Panc1 (cell line): Measurements from ENCODE around the gene C6orf62.
"Not testable (repeated sequence)": the region's sequence is repeated elsewhere in the genome, so short reads cannot be mapped to it uniquely, and the experiment has no call there.

Experiments used
- CTCF ChIP-seq: fragments of 450-650 bp; IDR thresholded peaks from 2 replicates; pipeline ENCODE4 v1.5.1; 2017; ENCODE audit warnings: mild to moderate bottlenecking
- POLR2AphosphoS5 ChIP-seq: IDR thresholded peaks from 2 replicates; pipeline ENCODE4 v1.6.1; 2012; ENCODE audit warnings: mild to moderate bottlenecking, low read depth, low read length, moderate library complexity
- REST ChIP-seq, 2 experiments: IDR thresholded peaks; 2 replicates each; pipeline ENCODE4 v1.6.1; 2011 to 2012; ENCODE audit warnings: low read depth in 2 of 2, control low read depth in 1 of 2, low read length in 1 of 2, mild to moderate bottlenecking in 1 of 2, moderate library complexity in 1 of 2; ENCODE audit not compliant: insufficient read depth in 1 of 2
- SIN3A ChIP-seq: IDR thresholded peaks from 2 replicates; pipeline ENCODE4 v1.6.1; 2012; ENCODE audit warnings: low read depth, mild to moderate bottlenecking, low read length, moderate library complexity, borderline replicate concordance; ENCODE audit not compliant: insufficient read depth

GRCh38 chr6:24754378-24754777 lies 35.4 kb upstream of the C6orf62 start:
- TF ChIP-seq CTCF; POLR2AphosphoS5; REST (IDR thresholded peaks at IDR 0.05; ENCODE audit: insufficient read depth in 1 of 2, low read depth in 2 of 2, low read length in 1 of 2); SIN3A: not testable (repeated sequence)
